IgD-negative memory B cell (primary cell): ENCODE data around the gene ZNF428. TPM values are rescaled to one million over a fixed set of nuclear protein-coding genes. Genes with fewer than 3 reads are reported as not detected.
A peak's percentile ranks its signal among the peaks of the same experiment; 100 is the strongest.
"Not testable (repeated sequence)": the region's sequence is repeated elsewhere in the genome, so short reads cannot be mapped to it uniquely, and the experiment has no call there.

ENCODE experiments used
- H3K27ac Mint-ChIP-seq, 3 donors: one replicate each; pipeline ENCODE4 v1.8.0; 2020 to 2022; ENCODE audit warnings: mild to moderate bottlenecking in 3 of 3, mixed read lengths in 3 of 3, moderate library complexity in 1 of 3
- H3K27me3 Mint-ChIP-seq: one replicate; pipeline ENCODE4 v1.8.0; 2021; ENCODE audit warnings: mixed read lengths
- H3K36me3 Mint-ChIP-seq: one replicate; pipeline ENCODE4 v1.8.0; 2020; ENCODE audit warnings: mild to moderate bottlenecking, mixed read lengths
- H3K4me1 Mint-ChIP-seq, 3 donors: one replicate each; pipeline ENCODE4 v1.8.0; 2020 to 2022; ENCODE audit warnings: mixed read lengths in 3 of 3, mild to moderate bottlenecking in 1 of 3
- H3K4me3 Mint-ChIP-seq, 4 donors: one replicate each; pipeline ENCODE4 v1.8.0; 2020 to 2022; ENCODE audit warnings: mild to moderate bottlenecking in 4 of 4, mixed read lengths in 4 of 4, moderate library complexity in 3 of 4
- H3K9me3 Mint-ChIP-seq, 3 donors: one replicate each; pipeline ENCODE4 v1.8.0; 2020 to 2021; ENCODE audit warnings: mixed read lengths in 3 of 3, mild to moderate bottlenecking in 1 of 3
- polyA plus RNA-seq: library from polyadenylated mRNA; unstranded; fragments of 300-500 nt; fragmentation: Illumina TruSeq; gene quantifications from one replicate; pipeline ENCODE4 v1.2.3, GENCODE V29; 2021

The ZNF428 gene
- polyA plus RNA-seq, 1 donor from 2014 or later = 15.4 TPM

DNA sequence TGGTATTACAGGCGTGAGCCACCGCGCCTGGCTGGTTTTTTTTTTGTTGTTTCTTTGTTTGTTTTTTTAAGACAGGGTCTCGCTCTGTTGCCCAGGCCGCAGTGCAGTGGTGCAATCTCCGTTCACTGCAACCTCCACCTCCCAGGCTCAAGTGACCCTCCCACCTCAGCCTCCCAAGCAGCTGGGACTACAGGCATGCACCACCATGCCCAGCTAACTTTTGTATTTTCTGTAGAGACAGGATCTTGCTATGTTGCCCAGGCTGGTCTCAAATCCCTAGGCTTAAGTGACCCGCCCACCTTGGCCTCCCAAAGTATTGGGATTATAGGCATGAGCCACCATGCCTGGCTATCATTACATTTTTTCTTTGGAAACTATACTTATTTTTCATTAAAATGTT lies 30.8 kb upstream of the ZNF428 start:
- not testable (repeated sequence) for H3K4me3 Mint-ChIP-seq, H3K9me3 Mint-ChIP-seq, H3K36me3 Mint-ChIP-seq, H3K27me3 Mint-ChIP-seq, H3K4me1 Mint-ChIP-seq, H3K27ac Mint-ChIP-seq

DNA sequence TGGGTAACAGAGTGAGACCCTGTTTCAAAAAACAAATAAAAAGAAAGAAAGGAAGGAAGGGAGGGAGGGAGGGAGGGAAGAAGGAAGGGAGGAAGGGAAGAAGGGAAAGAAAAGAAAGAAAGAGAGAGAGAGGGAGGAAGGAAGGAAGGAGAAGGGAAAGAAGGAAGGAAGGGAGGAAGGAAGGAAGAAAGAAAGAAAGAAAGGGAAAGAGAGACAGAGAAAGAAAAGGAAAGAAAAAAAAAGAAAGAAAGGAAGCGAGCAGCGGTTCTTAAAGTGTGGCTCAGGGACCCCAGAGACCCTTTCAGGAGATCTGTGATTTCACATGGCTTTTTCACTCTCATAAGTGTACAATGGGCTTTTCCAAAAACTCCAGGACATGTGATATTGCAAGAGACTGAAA lies 30.1 kb upstream of the ZNF428 start:
- peaks cover 0 to 5% (median 3%) of the 10 kb centered on the region in 3 donors for H3K4me1 Mint-ChIP-seq
- peaks cover 0 to 4% (median 4%) of the 10 kb centered on the region in 3 donors for H3K9me3 Mint-ChIP-seq
- H3K4me3 Mint-ChIP-seq = no peak overlapping the region
- H3K27me3 Mint-ChIP-seq = peaks cover 9% of the 10 kb centered on the region
- H3K27ac Mint-ChIP-seq = no peak overlapping the region
- no peaks in the 10 kb centered on the region for H3K36me3 Mint-ChIP-seq

DNA sequence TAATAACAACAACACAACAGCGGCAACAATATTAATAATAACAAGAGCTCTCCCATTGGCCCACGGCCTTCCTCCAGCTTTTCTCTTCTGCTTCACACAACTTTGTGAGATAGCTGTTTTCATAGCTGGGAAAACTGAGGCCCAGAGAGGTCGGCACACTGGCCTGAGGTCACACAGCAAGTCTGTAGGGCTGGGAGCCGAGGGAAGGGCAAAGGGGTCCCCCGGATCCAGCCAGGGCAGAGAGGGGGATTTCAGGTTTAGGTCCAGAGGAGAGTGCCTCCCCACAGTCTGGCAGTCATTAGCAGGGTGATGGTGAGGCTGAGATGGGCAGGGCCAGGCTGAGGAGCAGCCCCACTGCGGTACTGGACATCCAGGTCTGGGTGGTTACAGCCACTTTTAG lies 29.2 kb upstream of the ZNF428 start:
- Mint-ChIP-seq H3K36me3 (no peaks in the 10 kb centered on the region), H3K4me1 (peaks cover 0 to 3% (median 3%) of the 10 kb centered on the region in 3 donors), H3K4me3 (no peak overlapping the region), H3K27me3 (peaks cover 9% of the 10 kb centered on the region), H3K9me3 (peaks cover 0 to 4% (median 4%) of the 10 kb centered on the region in 3 donors), H3K27ac (no peak overlapping the region)

DNA sequence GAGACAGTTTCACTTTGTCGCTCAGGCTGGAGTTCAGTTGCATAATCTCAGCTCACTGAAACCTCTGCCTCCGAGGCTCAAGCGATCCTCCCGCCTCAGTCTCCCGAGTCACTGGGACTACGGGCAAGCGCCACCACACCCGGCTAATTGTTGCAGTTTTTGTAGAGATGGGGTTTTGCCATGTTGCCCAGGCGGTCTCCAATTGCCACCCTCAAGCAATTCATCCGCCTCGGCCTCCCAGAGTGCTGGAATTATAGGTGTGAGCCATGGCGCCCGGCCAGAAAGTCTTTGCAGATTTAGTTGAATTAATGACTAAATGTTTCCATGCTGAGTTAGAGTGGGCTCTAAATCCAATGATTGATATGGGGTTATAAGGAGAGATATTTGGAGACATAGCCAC lies 24.8 kb upstream of the ZNF428 start:
- H3K4me3 Mint-ChIP-seq = peak overlapping the region in 1 of 4 donors; percentile 3
- H3K9me3 Mint-ChIP-seq = peaks cover 0 to 4% (median 4%) of the 10 kb centered on the region in 3 donors
- peaks cover 0 to under 1% (median 0%) of the 10 kb centered on the region in 3 donors for H3K4me1 Mint-ChIP-seq
- no peak overlapping the region for H3K27ac Mint-ChIP-seq
- H3K36me3 Mint-ChIP-seq = no peaks in the 10 kb centered on the region
- peaks cover 14% of the 10 kb centered on the region for H3K27me3 Mint-ChIP-seq

DNA sequence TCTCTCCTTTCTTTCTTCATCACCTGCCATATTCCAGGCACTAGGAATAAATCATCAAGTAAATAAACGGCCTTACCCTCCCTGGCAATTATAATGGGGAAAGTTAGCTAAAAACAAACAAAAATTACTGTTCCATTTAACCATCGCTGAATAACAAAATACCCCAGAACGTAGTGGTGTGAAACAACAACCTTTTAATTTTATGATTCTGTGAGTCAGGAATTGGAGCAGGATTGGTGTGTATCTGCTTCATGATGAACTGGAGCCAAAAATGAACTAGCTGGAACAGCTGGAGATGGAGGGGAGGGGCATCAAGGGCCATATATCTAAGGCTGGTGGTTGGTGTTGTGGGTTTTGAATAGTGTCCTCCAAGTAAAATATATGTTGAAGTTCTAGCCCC lies 23.9 kb upstream of the ZNF428 start:
- no peak overlapping the region for H3K4me3 Mint-ChIP-seq
- no peaks in the 10 kb centered on the region for H3K36me3 Mint-ChIP-seq
- H3K4me1 Mint-ChIP-seq = peaks cover 0 to 8% (median 5%) of the 10 kb centered on the region in 3 donors
- peaks cover 20% of the 10 kb centered on the region for H3K27me3 Mint-ChIP-seq
- peaks cover 0 to 6% (median 4%) of the 10 kb centered on the region in 3 donors for H3K9me3 Mint-ChIP-seq
- H3K27ac Mint-ChIP-seq = no peak overlapping the region

DNA sequence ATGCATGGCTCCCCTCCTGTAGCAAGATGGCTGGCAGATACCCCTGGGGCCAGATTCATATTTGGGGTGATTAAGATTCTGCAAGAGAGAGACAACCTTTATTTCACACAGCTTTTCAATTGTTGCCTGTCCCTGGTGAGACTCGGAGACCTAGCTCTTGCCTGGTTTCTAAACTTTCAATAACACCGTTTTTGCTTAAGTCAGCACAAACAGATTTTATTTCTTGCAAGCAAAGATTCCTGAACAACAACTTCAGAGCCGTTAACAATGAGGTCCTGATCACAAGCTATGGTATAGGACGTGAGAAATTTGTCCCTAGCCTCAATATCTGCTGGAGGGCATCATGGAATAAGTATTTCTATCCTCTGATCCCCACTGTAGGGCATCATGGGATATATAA lies 23.1 kb upstream of the ZNF428 start:
- Mint-ChIP-seq H3K36me3 (no peaks in the 10 kb centered on the region), H3K27me3 (peaks cover 24% of the 10 kb centered on the region), H3K4me3 (no peak overlapping the region), H3K9me3 (peaks cover 0 to 6% (median 4%) of the 10 kb centered on the region in 3 donors), H3K27ac (no peak overlapping the region), H3K4me1 (peaks cover 5 to 9% (median 5%) of the 10 kb centered on the region in 3 donors)

DNA sequence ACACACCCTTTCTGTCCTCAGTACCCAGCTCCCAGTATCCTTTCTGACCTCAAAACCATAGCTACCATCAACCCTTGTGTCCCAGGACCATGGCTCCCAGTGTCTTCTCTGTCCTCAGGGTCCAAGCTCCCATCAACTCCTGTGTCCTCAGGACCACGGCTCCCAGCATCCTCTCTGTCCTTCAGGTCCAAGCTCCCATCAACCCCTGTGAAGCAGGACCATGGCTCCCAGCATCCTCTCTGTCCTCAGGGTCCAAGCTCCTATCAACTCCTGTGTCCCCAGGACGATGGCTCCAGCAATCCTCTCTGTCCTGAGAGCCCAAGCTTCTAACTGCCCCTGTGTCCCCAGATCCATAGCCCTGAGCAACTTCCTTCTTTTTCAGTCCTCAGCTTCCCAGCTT lies 21.9 kb upstream of the ZNF428 start:
- Mint-ChIP-seq H3K27ac (peak overlapping the region in 1 of 3 donors; percentile 71), H3K4me3 (peak overlapping the region in 3 of 4 donors; percentile 15 to 65 (median 58)), H3K4me1 (peaks cover 5 to 9% (median 5%) of the 10 kb centered on the region in 3 donors), H3K36me3 (no peaks in the 10 kb centered on the region), H3K9me3 (peaks cover 0 to 4% (median 2%) of the 10 kb centered on the region in 3 donors), H3K27me3 (peaks cover 26% of the 10 kb centered on the region)

DNA sequence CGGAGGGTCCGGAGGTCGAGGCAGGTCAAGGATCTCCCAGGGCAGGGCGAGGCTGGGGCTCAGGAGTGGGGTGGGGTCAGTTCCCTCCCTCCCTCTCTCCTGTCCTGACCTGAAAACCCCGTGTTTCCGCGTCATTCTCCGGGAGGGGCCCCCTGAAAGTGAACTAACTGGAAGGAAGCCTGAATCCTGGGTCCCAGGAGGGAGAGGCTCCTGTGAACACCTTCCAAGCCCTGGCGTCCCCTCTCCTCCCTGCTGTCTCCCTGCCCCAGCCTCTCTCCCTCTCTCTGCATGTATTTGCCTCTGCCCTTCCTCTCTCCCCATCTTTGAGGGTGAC lies 21.0 kb upstream of the ZNF428 start:
- Mint-ChIP-seq H3K27ac (peak overlapping the region in 1 of 3 donors; percentile 77), H3K4me1 (peaks cover 5 to 9% (median 5%) of the 10 kb centered on the region in 3 donors), H3K27me3 (peaks cover 26% of the 10 kb centered on the region), H3K36me3 (no peaks in the 10 kb centered on the region), H3K4me3 (peak overlapping the region; percentile 53 to 91 (median 78)), H3K9me3 (peaks cover 0 to 2% (median 0%) of the 10 kb centered on the region in 3 donors)

DNA sequence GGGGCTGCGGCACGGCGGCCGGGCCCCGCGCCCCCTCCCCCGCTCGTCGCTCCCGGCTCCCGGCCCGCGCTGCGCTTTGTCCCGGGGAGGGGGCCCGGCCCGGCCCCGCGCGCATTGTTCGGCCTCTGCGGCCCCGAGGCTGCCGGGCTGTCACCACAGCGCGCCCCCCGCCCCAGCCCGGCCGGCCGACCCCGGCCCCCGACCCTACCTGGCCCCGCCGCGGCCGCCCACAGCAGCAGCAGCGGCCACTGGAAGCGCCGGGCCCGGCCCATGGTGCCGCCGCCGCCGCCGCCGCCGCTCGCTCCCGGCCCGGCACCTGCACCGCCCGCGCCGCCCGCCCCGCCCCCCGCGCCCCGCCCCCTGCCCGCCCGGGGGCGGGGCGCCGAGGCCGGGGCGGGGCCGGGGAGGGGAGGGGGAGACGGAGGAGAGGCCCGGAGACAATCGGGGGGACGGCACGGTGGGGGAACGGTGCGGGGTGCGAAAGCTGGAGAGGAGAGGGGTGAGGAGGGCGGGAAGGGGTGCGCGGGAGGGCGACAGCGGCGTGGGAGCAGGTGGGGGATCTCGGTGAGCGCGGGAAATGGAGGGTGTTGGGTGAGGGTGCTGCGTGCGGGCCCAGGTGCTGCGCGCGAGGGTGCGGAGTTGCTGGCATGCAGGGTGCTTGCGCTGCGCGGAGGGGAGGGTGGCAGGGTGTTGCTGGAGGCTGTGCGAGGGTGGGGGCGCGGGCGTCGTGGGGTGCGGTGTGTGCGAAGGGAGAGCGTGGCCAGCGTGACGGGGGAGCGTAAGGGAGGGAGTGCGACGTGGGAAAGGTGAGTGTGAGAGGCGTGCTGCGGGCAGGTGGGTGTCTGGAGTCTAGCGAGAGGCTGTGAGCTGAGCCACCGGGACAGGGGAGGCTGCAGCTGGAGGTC lies 20.3 kb upstream of the ZNF428 start, which contains the start of gene CADM4:
Gene CADM4 (minus strand): TSS at position 332 of the 905 bp plus-strand sequence. CDS start 60 bp downstream, at position 272.
- Mint-ChIP-seq H3K4me3 (peak within 1 kb of the TSS; percentile 53 to 91 (median 78)), H3K4me1 (peaks cover 5 to 9% (median 5%) of the 10 kb centered on the region in 3 donors)

DNA sequence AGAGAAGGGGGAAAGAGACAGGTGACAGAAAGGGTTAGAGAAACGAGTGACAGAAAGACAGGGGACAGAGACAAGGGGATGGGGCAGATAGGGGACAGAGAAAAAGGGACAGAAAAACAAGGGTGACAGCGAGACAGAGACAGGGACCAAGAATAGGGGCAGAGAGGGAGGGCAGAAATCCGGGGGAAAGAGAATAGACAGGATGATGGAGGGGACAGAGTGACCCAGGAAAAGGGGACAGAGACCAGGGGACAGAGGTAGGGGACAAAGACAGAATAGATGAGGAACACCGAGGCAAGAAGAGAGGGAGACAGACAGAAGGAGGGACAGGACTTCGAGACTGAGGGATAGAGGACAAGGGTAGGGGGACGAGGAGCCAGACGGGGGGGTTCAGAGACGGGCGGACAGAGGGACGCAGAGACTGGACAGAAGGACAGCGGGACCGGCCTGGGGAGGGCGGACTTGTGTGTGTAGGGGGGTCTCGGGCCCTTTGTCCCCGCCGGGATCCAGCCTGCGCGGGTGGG lies 19.6 kb upstream of the ZNF428 start:
- H3K4me1 Mint-ChIP-seq = peaks cover 5 to 9% (median 5%) of the 10 kb centered on the region in 3 donors
- peaks cover 0 to 2% (median 0%) of the 10 kb centered on the region in 3 donors for H3K9me3 Mint-ChIP-seq
- peak overlapping the region in 1 of 3 donors; percentile 23 for H3K27ac Mint-ChIP-seq
- peaks cover 30% of the 10 kb centered on the region for H3K27me3 Mint-ChIP-seq
- no peaks in the 10 kb centered on the region for H3K36me3 Mint-ChIP-seq
- H3K4me3 Mint-ChIP-seq = peak overlapping the region in 3 of 4 donors; percentile 67 to 83 (median 75)

More for the DNA sequence above, 20.3 kb upstream of the ZNF428 start, which contains the start of gene CADM4:
- Mint-ChIP-seq H3K9me3 (peaks cover 0 to 2% (median 0%) of the 10 kb centered on the region in 3 donors), H3K36me3 (no peaks in the 10 kb centered on the region), H3K27ac (peak within 1 kb of the TSS in 2 of 3 donors; percentile 23 to 77), H3K27me3 (peaks cover 30% of the 10 kb centered on the region)

DNA sequence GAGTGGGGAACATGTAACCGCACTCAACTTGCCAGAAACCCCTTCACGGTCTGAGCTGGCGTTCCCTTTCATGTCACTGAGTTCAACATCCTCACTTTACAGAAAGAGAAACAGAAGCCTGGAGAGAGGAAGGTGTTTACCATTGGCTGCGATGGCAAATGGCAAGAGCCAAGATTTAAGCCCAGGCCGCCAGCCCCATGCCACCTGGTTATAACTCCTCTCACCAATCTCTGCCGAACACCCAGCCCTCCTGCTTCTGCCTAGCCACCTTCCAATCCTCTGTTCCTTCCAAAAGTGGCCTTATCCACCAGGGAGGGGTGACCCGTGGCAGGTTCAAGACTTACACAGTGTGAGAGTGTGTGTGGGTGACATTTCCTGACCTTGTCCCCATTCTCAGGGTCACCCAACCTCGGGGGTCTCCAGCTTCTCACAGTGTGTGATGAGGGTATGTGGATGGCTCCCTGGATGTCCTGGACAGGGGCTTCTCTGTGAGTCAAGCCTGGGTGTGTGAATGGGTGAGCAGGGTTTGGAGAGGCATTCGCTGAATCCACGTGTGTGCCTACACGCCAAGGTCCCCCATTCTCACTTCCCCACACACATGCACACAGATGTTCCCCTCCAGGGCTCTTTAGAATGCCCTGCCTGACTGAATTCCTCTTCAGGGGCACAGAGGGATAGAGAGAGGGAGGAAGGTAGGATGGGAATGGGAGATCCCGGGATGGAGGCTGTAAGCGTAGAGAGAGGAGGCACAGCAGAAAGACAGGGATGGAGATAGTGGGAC lies 19.0 kb upstream of the ZNF428 start:
- H3K27me3 Mint-ChIP-seq = peaks cover 30% of the 10 kb centered on the region
- peaks cover 5 to 9% (median 5%) of the 10 kb centered on the region in 3 donors for H3K4me1 Mint-ChIP-seq
- peak overlapping the region; percentile 62 to 83 (median 71) for H3K4me3 Mint-ChIP-seq
- H3K27ac Mint-ChIP-seq = no peak overlapping the region
- H3K36me3 Mint-ChIP-seq = no peaks in the 10 kb centered on the region
- peaks cover 0 to 2% (median 0%) of the 10 kb centered on the region in 3 donors for H3K9me3 Mint-ChIP-seq

DNA sequence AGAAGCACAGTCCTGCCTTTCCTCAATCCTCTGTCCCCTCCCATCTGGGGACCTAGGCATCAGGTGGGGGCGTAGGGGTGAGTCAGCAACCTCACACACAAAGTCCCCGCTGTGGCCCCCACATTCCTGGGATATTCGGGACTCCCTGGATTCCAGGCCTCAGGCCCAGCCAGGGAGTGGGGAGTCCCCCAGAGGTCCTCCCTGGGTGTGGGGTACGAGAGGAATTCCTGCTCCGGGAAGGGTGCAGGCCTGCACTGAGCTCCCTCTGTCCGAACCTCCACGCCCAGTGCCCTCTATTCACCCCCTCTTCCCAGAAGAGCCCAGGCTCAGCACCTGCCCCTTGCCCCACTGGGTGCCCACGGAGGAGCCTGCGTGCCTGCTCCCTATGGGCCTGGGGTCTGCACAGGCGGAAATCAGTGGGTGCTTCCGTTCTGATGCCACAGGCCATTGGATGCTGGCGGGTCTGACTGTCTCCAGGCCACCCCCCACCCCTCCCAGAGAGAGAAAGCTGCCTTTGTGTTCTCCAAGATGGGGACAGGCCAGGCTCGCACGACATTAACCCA lies 16.8 kb upstream of the ZNF428 start:
- Mint-ChIP-seq H3K4me3 (no peak overlapping the region), H3K9me3 (peaks cover 0 to 2% (median 0%) of the 10 kb centered on the region in 3 donors), H3K27me3 (peaks cover 32% of the 10 kb centered on the region), H3K36me3 (no peaks in the 10 kb centered on the region), H3K4me1 (peaks cover 5 to 9% (median 5%) of the 10 kb centered on the region in 3 donors), H3K27ac (no peak overlapping the region)

DNA sequence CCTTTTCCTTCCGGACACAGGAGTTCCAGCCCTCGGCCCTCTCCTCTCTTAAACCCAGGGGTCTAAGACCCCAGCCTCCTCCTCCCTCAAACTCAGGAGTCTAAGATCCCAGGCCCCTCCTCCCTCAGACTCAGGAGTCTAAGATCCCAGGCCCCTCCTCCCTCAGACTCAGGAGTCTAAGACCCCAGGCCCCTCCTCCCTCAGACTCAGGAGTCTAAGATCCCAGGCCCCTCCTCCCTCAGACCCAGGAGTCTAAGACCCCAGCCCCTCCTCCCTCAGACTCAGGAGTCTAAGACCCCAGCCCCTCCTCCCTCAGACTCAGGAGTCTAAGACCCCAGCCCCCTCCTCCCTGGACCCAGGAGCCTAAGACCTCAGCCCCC lies 16.1 kb upstream of the ZNF428 start:
- H3K27me3 Mint-ChIP-seq = peaks cover 31% of the 10 kb centered on the region
- H3K27ac Mint-ChIP-seq, H3K4me3 Mint-ChIP-seq, H3K36me3 Mint-ChIP-seq, H3K9me3 Mint-ChIP-seq, H3K4me1 Mint-ChIP-seq: not testable (repeated sequence)

DNA sequence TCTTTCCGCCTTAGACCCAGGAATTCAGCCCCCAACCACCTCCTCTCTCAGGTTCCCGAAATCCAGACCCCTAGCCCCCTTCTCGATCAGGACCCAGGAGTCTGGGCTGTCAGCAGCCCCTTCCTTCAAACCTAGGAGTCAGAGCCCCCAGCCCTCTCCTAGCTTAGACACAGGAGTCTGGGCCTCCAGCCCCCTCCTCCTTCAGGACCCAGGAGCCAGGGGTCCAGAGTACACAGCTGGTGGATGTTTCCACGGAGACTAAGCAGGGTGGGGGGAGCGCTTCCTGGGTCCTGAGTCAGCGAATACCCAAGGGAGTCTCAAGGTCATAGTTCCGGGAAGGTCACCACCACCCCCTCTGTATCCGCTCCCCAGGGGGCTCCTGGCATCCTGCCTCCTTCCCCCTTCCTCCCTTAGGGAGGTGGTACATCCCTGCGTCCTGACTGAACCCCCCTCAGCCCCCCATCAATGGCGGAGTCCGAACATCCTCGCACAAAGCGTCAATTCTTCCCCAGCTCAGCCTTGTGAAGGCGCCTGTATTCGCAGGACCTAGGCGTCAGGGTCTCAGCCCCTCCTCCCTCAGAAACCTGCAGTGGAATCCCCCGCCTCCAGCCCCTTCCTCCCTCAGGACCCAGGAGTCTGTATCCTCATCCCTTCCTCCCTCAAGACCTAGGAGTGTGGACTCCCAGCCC lies 15.6 kb upstream of the ZNF428 start:
- no peak overlapping the region for H3K27ac Mint-ChIP-seq
- no peak overlapping the region for H3K4me3 Mint-ChIP-seq
- H3K4me1 Mint-ChIP-seq = peaks cover 5 to 9% (median 5%) of the 10 kb centered on the region in 3 donors
- peaks cover 31% of the 10 kb centered on the region for H3K27me3 Mint-ChIP-seq
- H3K36me3 Mint-ChIP-seq = no peaks in the 10 kb centered on the region
- H3K9me3 Mint-ChIP-seq = peaks cover 0 to 2% (median 0%) of the 10 kb centered on the region in 3 donors
